ENCODE data around the gene SLC9A5.

- TF ChIP-seq CTCF (optimal IDR thresholded peaks at IDR 0.05 in 1 of 3, IDR thresholded peaks at IDR 0.05 in 1 of 3, conservative IDR thresholded peaks at IDR 0.05 in 1 of 3; ENCODE audit: extremely low read depth in 1 of 3, insufficient read depth in 2 of 3, low read length in 3 of 3) = no peak
- no peak for TF ChIP-seq EZH2 (IDR thresholded peaks at IDR 0.05; ENCODE audit: low read length)
These were observed 9.5 kb downstream of the SLC9A5 start for GRCh38 chr16:67258161-67258835.
